ENCODE measurements around the gene SUFU. TPM values are rescaled to one million over a fixed set of nuclear protein-coding genes. Genes with fewer than 3 reads are reported as not detected.
A peak's percentile ranks its signal among the peaks of the same experiment; 100 is the strongest.
"Not testable (repeated sequence)": the region's sequence is repeated elsewhere in the genome, so short reads cannot be mapped to it uniquely, and the experiment has no call there.

SUFU gene
- total RNA-seq (2014; rRNA removed; shearing (Covaris generic)): 1.7 and 2.4 TPM in 2 replicates

DNA sequence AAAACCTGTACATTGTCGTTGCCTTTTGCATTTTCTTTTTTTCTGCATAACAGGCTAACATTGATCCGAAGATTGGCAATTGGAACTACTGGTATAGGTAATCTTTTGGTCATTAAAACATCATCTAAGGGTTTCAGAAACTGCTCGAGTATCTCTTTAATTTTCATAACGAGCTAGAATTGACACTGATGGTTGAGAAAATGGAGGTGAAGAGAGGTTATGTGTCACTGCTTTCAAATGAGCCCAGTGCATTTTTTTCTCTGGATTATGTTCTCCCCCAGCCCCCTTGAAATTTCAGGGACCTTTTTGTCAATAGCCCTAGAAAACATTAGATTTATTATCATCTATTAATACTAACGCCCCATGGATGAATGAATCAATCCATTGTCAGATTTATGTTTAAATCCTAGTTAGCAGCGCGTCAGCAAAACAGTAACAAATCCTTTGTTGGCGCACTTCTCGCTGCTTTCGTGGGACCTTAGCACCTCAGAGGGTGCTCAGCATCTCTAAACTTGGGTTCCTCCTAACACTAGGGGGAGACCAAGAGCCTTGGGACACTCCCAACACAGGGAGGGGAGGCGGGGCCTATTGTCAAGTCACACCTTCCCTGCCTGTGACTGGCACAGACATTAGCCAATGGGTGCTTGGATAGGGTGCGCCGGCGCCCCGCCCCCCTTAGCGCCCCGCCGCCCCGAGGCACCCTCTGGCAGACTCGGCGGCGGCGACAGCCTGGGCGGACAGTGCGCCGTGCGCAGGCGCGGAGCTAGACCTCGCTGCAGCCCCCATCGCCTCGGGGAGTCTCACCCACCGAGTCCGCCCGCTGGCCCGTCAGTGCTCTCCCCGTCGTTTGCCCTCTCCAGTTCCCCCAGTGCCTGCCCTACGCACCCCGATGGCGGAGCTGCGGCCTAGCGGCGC, at the start of gene SUFU:
TSS of gene SUFU (plus strand) at position 709 of the 915 bp plus-strand sequence. CDS start at position 890, 181 bp downstream.
- DNase-seq (ENCODE audit: low spot score): peak; percentile 99
- in situ Hi-C loops (cut with HindIII; ENCODE audit: low sequenced_read_pairs): loop anchor here (10.0 kb wide), 1 partner anchor 101 kb away; no protein-coding TSS in a partner anchor

- DNase-seq (ENCODE audit: low spot score); in situ Hi-C loops (cut with HindIII; ENCODE audit: low sequenced_read_pairs): not testable (repeated sequence)
Measured at GRCh38 chr10:102454662-102455487, 48.9 kb upstream of the SUFU start.

DNA sequence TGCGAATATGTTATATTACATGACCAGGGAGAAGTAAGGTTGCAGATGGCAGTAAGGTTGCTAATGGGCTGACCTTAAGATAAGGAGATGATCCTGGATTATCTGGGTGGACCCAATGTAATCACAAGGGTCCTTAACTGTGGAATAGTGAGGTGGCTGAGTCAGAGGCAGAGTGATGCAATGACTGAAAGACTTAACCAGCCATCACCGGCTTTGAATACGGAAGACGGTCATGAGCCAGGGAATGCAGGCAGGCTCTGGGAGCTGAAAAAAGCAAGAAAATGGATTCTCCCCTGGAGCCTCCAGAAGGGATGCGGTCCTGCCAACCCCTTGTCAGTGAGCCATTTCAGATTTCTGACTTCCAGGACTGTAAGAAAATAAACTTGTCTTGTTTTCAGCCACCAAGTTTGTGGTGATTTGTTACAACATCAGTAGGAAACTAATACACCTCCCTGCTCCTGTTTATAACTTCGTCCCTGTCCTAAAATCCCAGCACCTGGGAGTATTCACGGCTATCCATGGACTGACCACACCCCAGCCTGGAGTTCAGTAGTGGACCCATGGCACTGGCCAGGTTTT, 47.8 kb upstream of the SUFU start:
- no peak for DNase-seq (ENCODE audit: low spot score)
- in situ Hi-C loops (cut with HindIII; ENCODE audit: low sequenced_read_pairs): no loop called here

- peak; percentile 78 for DNase-seq (ENCODE audit: low spot score)
- in situ Hi-C loops (cut with HindIII; ENCODE audit: low sequenced_read_pairs): no loop called here
Measured at GRCh38 chr10:102457591-102458150, 46.1 kb upstream of the SUFU start.

DNA sequence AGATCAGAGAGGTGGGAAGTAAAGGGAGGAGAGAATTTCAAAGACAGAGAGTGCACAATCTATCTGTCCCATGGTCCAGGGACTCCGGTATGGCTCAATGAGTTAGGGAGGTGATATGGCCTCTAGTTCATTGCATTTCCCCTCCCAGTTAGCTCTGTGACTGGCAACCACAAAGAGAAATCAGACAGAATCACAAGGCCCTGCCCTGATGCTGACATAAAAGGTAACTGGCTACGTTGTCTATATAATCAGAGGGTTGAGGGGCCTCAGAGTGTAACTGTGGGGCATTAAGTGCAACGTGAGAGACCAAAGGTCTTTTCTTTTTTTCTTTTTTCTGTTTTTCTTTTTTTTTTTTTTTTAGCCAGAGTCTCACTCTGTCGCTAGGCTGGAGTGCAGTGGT, 45.1 kb upstream of the SUFU start:
- no peak for DNase-seq (ENCODE audit: low spot score)
- in situ Hi-C loops (cut with HindIII; ENCODE audit: low sequenced_read_pairs): no loop called here

DNA sequence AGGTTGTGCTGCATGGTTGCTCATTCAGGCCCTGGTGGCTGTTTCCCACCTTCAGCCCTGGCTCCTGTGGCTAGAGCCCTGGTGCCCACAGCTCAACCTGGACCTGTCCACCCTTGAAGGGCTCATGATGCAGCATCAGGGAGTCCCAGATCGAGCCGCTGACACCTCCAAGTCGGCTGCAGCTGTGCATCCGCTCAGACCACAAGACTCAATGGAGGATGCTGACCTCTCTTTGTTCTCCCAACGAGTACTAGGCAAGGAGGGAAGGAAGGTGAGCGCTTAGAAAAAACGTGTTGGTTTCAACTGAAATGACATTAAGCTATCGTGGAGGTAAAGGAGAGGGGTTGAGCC, 43.0 kb upstream of the SUFU start:
- in situ Hi-C loops (cut with HindIII; ENCODE audit: low sequenced_read_pairs): no loop called here
- DNase-seq (ENCODE audit: low spot score): no peak

DNA sequence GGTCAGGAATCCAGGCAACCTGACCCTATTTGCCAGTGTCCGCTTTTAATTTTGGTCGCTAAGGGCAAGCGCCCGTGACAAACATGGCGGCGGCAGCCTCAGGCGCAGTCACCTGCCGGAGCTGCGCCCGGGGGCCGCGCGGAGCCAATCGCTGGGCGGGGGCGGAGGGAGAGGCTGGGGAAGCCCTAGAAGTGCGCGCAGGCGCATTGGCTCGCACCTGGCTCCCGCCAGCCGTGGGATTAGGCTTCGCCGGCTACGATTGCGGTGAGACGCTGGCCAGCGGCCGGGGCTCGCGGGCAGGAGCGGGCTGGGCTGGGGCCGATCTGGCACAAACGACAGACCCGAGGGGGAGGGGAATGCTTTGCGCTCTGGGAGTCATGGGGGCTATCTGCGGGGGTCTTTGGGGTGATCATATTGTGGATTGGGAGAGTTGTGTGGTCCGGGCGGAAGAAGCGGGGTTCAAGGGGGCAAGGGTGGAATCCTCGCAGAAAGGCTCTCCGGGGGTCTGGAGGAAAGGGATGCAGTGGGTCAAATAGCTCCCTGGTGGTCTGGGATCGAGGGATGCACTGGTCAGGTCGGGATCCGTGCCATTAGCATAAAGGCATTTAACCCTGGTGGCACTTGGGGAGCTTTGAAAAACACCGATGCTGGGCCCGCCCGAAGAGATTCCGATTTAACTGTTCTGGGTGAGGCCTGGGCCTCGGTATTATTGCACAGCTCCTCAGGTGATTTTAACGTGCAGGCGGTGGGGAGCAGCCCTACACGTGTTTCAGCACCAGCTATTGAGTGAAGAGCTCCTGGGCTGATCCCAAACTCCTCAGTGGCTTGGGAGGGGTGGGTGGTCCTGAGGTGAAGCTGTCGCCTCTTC, 42.4 kb upstream of the SUFU start:
- in situ Hi-C loops (cut with HindIII; ENCODE audit: low sequenced_read_pairs): no loop called here
- DNase-seq (ENCODE audit: low spot score): peak; percentile 92

- in situ Hi-C loops (cut with HindIII; ENCODE audit: low sequenced_read_pairs): no loop called here
- DNase-seq (ENCODE audit: low spot score): no peak
Measured at GRCh38 chr10:102462512-102463054, 41.2 kb upstream of the SUFU start.

DNA sequence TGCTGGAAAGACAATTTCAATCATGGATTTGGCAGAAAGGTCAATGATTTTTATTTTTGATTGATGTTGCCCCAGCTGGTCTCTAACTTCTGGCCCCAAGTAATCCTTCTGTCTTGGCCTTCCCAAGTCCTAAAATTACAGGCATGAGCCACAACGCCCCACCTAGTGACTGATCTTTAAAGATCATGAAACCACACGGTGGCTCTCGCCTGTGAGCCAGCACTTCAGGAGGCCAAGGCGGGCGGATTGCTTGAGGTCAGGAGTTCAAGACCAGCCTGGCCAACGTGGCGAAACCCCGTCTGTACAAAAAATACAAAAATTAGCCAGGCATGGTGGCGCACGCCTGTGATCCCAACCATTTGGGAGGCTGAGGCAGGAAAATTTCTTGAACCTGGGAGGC, 39.8 kb upstream of the SUFU start:
- no peak for DNase-seq (ENCODE audit: low spot score)
- in situ Hi-C loops (cut with HindIII; ENCODE audit: low sequenced_read_pairs): no loop called here

GRCh38 chr10:102465466-102465865, 38.3 kb upstream of the SUFU start:
- no peak for DNase-seq (ENCODE audit: low spot score)
- in situ Hi-C loops (cut with HindIII; ENCODE audit: low sequenced_read_pairs): no loop called here

DNA sequence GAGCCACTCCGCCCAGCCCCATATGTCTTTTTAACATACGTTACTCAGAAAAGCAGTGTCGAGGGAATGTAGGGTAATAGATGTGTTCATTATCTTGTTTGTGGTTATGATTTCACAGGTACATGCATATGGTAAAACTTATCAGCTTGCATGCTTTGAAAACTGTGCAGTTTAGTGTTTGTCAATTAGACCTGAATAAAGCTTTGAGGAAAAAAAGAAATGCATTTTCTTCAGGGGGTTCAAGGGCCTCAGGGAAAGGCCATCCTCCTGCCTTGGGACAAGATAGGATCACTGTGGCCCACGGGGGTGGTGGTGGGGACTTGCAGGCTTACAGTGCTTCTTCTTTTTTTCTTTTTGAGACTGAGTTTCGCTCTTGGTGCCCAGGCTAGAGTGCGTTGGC, 36.5 kb upstream of the SUFU start:
- in situ Hi-C loops (cut with HindIII; ENCODE audit: low sequenced_read_pairs): no loop called here

DNA sequence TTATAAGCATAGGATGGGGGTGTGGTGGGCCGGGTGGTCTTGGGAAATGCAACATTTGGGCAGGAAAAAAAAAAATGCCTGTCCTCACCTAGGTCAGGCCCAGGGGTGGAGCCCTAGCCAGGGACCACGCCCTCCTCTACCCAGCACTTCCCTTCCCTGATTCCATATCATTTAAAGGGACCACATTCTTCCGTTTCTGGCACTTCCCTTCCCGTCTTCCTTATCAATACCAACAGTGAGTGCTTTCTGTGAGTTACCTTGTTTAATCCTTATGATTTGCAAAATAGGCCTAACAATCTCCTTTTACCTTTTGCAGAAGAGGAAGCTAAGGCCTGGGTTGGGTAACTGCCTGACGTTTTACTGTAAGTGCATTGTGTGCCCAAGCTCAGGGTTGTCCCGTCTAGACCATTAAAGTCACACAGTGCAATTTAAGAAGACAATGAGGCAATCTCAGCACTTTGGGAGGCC, 35.8 kb upstream of the SUFU start:
- in situ Hi-C loops (cut with HindIII; ENCODE audit: low sequenced_read_pairs): no loop called here
- DNase-seq (ENCODE audit: low spot score): no peak

More for the DNA sequence above, 36.5 kb upstream of the SUFU start:
- DNase-seq (ENCODE audit: low spot score): no peak

DNA sequence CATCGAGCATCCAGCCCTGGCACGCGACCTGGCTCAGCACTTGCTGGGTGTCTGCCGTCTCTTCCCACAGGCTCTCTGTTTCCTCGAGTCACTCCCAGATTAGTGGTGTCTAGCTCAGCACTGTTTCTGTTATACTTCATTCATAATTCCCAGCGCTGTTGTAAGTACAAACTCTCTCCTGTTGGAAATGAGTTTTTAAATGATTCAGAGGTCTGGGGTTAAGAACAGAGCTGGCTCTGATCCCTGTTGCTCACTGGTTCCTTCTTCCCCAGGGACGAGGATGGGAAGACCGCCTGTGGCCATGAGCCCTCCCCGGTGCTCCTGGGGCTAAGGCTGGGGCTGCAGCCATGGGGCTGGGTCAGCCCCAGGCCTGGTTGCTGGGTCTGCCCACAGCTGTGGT, 35.1 kb upstream of the SUFU start:
- in situ Hi-C loops (cut with HindIII; ENCODE audit: low sequenced_read_pairs): no loop called here
- no peak for DNase-seq (ENCODE audit: low spot score)

GRCh38 chr10:102470579-102471546, 32.9 kb upstream of the SUFU start:
- DNase-seq (ENCODE audit: low spot score): no peak
- in situ Hi-C loops (cut with HindIII; ENCODE audit: low sequenced_read_pairs): no loop called here

DNA sequence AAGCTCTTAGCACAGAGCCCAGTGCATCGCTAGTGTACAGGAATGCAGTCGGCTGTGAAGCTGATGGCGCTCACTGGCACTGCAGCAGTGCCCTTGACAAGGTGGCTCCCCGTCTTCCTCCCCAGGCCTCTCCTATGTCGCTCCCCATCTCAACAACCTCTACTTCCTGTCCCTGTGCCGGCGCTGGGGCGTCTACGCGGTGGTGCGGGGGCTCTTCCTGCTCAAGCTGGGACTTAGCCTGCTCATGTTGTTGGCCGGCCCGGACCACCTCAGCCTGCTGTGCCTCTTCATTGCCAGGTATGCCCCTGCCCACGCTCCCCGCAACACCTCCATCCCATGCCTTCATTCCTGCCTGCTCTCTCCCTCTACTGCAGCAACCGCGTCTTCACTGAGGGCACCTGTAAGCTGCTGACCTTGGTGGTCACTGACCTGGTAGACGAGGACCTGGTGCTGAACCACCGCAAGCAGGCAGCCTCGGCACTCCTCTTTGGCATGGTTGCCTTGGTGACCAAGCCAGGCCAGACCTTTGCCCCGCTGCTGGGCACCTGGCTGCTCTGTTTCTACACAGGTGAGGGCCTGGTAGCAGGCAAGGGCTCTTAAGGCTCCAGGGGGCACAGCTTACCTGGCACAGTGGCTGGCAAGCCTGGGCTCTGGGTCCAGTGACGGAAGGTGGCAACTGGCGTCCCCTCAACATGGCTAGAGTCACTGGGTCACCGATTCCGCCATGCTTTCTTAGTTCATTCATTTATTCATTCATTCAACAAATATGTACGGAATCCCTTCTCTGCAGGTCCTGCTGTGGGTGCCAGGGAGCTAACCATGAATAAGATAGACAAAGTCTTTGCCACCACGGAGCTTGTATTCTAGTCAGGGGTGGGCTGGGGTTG, 30.1 kb upstream of the SUFU start:
- no peak for DNase-seq (ENCODE audit: low spot score)
- in situ Hi-C loops (cut with HindIII; ENCODE audit: low sequenced_read_pairs): no loop called here

DNA sequence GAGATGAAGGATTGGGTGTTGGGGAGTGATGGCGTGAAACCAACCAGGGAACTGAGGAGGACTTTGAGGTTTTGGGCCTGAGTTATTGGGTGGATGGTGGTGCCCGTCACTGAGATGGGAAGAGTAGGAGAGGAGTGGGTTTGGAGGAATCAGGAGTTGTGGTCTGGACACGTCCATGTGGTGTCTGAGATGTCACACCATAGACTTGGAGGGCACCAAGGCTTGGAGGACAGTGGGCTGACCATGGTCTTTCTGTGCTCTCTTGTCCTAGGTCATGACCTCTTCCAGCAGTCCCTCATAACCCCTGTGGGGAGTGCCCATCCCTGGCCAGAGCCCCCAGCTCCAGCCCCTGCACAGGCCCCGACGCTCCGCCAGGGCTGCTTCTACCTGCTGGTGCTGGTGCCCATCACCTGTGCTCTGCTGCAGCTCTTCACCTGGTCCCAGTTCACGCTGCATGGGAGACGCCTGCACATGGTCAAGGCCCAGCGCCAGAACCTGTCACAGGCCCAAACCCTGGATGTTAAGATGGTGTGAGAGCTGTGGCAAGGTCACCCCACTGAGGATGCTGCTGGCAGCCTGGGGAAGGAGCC, 28.2 kb upstream of the SUFU start:
- in situ Hi-C loops (cut with HindIII; ENCODE audit: low sequenced_read_pairs): no loop called here

More for the DNA sequence above, 28.2 kb upstream of the SUFU start:
- DNase-seq (ENCODE audit: low spot score): no peak

Measured in G401 (cell line).